HG03439 (cell line): ENCODE measurements around the gene PDE4D.

Source experiments
- ATAC-seq: cut with Tn5 transposase; IDR thresholded peaks from one replicate; pipeline ENCODE4 v1.9.1; 2021; ENCODE audit warnings: mild to moderate bottlenecking, moderate library complexity; ENCODE audit not compliant: unreplicated experiment

PDE4D gene

DNA sequence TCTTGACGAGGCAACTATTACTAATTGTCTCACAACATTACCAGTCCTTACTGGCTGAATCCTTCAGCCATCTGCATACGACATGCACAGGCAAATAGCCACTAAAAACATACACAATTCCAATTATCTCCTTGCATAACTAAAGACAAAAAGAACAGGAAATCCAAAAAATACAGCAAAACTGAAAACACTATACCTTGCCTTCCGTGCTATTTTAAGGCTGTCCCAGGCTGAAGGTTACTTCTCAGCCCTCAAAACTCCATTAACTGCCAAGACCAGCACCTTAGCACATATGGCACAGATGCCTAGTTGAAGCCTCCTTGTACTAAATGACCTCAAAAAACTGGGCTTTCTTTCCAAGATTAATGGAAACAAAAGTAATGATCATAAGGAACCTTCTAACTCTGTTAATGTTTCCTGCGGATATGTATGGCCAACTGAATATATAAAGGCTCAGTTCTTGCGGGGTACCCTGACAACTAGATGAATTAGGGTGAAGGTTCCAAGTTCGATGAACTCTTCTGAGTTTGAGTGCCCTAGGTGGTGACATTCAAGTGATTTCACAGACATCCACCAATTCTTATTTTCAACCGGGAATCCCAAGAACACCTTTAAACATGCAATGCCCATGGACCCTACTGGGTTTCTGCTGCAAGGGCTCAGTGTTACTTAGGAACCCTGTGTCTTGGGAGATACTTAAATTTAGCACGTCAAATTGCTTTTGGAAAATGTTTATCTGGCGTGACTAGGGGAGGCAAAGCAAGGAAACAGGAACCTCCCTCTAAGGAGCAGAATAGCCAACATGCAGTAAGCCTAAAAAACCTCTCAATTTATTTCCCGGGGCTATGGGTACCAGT is 855.4 kb downstream of the PDE4D start:
- no peak for ATAC-seq

DNA sequence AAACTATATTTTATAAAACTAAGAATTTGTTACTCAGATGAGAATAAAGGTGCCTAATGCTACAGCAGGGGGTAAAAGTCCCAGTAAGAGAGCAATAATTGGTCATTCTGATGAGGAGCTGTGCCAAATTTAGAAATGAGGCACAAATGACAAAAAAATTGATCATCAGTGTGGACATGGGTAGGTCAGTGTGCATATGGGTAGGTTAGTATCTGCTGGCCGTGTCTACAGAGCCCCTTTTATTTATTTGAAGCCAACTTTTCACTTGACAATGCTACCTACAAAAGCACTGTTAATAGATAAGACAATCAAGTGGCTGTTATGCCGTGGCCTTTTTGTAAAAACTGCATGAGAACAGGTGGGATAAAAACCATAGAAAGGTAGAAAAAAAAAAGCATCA is 856.1 kb downstream of the PDE4D start:
- ATAC-seq: no peak

DNA sequence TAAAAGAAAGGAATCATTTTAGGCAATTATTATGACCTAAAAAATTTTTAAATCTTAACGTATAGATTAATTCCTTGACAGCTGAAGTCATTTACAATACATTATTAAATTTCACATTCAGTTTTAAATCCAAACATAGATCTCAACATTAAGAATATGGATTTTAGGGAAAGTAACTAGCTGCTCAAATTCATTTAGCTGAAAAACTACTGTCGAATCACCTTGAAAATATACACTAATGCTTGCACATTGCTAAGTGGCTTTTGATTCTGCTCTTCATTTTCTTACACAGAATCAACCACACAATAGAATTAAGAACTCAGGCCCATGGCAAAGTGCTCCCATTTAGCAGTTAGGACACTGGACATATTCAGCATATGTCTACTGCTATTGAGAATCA is 856.5 kb downstream of the PDE4D start:
- no peak for ATAC-seq

DNA sequence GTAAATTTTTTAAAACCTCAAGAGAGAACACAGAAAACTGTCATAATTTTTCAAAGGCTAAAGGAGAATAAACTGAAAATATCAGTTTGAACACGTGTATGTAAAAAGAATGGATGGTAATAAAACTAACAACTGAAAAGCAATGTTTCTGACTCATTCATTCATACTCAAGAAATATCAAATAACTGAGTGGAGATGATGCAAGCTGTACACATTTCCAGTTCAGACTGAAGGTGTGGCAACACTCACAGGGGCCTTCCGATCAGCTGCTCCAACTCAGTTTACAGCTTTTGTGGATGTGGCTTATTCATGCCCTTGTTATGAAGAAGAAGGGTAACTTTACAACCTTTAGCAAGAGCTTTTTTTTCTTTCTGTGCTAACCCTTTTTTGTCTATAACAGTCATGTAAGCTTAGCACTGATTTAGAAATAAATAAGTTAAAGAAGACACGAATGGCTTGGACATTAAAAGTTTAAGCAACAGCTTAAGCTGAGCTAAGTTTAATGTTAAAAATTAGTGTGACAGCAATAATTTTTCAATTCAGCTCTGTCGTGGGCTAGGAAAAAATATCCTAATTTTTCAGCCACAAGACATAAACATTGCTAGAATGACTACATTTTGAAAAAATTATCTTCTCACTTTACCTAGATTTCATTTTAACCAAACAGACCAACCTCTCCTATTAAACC is 857.1 kb downstream of the PDE4D start:
- no peak for ATAC-seq

DNA sequence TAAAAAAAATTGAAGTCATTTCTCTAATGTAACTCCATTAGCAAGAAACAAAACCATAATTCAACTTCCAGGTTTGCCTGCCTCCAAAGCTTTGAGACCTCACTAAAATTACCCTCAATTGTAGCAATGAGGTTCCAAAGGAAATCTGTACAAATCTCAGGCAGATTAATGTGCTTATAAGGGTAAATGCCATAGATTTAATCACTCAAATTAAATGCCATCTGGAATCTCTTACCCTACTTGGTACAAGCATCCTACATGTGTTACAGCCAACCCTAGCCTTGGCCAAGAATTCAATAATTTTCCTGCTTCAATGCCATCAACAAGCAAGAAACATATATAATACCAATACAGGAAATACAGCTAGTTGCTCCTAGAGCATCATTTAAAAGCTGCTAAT is 857.8 kb downstream of the PDE4D start:
- no peak for ATAC-seq

DNA sequence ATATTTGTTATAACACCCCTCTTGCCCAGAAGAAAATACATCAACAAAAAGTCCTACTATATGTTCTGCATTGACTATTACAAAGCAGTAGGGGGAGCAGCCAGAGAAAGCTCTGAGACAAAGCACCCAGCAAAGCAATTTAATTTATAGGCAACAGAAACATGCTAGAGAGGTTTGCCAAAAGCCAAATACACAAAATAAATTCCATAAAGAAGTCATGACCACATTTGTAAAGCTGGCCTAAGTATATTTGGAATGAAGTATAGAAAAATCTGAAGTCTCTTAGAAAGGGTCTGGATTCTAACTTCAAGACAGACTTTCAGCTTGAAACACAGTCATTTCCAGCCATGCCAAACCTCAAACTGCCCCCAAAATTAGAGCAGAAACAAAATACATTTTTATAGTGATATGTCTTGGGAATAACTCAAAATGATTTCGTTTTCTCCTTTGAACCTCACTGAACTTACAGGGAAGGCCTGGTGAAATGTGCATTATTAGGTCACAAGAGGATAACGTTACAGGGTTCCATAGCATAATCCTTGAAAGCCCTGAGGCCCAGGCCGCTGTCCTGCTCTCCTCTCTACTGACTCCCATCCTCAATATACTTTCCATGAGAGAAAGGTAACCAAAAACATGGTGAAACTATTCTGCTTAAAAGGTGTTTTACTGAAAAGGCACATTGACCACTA is 858.9 kb downstream of the PDE4D start:
- peak; percentile 49 for ATAC-seq

DNA sequence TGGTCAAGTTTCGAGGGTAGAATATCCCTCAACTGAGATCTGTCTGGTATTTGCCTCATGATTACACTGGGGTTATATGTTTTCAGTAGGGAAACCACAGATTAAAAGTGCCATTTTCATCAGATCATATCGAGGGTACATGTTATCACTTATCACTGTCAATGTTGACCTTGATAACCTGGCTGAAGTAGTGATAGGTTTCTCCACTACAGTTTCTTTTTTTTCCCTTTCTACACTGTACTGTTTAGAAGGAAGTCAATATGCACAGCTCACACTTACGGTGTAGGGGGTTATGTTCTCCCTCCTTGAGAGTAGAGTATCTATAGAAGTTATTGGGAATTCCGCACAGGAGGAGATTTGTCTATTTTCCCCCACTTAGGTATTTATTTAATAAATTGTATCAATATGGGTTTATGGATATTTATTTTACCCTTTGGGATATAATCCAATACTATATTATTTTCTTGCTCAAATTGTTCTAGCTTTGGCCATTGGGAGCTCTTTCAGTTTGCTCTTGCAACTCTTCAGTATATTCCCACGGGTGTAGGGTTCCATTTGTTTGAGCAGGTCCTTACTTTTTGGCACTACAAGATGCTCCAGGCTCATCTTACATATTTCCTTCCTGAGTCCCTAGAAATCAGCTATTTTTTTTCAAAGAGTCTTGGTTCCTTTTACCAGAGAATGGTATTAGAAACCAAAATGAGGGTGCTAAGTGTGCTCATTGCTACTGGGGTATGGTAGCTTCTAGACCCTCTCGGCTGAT is 866.2 kb downstream of the PDE4D start:
- ATAC-seq: no peak

DNA sequence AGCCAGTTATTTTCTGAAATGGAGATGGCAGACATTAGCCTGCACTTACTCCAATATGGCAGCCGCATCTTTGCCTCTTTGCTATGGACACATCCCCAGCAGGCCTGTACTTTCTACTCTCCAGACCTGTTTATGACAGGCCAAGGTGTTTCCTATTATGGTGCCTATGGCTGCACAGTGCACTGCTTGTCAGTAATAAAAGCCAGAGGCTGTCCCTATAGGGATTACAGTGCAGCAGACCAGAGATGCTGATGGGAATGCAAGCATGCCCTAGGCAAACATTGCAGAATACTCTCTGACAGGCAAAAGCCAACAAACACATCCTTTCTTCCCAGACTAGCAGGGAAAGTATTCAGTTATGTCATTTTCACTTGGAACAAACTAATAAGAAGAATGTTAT is 867.8 kb downstream of the PDE4D start:
- no peak for ATAC-seq

DNA sequence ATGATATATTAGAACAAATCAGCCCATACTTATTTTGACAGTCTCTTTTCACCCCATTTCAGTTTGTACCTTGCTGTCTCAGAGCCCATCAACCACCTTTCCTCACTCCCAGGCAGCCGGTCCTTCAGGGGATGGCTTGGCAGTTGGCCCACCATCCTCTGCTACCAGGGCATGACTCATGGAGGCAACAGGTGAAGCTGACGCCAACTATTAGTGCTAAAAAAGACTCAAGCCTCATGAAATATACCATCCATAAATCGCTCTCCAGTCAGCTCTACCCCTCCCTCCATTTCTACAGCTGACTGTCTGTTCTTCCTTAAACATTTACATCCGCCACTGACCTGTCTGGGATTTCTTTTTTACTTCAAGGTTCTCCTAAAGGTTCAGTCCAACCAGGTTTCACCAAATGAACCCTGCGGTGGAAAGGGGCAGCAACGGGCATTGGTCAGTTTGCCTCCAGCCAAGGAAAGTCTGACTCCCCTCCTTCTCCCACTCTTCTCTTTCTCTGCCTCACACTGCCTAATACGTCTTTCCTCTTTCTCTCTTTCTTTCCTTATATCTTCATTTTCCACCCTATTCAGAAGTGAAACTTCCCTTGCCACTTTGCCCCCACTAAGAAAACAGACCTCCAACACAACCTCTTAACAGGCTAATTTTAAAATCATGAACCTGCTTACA is 871.5 kb downstream of the PDE4D start:
- ATAC-seq: no peak

DNA sequence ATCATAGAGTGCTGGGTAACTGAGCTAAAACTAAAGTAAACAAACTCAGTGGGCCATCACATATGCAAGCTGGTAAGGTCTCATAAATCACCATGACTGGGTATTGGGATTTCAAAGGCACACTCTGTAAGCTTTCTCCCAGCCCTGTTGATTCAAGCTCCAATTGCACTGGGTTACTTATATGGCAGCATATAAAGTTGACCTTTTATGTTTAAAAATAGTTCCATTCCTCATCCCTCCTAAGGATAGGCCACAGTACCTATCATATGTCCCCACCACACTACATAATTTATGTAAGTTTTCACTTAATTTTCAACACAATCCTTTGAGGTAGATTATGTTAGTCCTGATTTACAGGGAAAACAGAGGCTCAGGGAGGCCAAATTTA is 872.2 kb downstream of the PDE4D start:
- no peak for ATAC-seq

DNA sequence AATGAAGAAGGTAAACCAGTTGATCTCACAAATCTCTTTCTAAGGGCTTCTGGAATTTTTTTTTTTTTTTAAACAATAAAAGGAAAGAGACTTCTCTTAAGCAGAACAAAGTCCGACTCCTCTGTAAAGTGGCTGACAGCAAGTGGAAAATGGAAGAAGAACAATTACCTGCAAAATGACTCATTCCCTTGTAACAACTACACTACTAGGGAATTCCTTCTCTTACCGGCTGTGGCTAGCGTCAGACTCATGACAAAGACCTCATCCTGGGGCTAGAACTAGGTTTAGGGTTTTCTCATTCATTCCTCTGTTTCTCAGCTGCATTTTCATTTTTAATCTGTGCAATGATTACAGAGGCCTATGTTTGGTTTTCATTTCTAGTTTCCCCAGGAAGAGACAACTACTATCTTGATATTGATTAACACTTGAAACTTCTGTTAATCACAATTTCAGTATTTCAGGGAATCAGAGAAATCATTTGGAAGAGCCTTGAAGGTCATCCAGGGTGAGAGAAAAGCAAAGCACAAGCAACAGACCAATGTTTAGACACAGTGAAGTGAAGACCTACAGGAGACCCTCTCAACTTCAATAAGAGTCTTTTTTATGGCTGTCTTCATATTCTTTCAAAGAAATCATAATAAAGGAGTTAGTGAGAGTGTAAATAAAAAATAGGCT is 872.8 kb downstream of the PDE4D start:
- ATAC-seq: no peak

DNA sequence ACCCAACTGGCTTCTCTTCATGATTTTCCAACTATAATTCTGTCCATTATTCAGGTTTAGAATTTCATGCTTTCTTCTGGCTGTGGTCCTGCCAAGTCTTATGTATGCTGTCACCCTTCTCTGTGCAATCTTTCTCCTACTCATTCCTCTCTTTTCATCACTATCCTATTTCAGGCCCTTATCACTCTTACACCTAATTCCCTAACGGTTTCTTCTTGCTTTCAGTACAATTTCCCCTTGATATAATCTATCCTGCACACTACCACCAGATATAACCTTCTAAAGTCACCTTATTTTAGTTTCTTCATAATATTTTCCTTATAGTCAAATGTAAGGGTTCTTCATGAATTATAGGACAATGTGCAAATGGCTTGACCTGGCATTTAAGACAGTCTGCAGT is 874.4 kb downstream of the PDE4D start:
- no peak for ATAC-seq

DNA sequence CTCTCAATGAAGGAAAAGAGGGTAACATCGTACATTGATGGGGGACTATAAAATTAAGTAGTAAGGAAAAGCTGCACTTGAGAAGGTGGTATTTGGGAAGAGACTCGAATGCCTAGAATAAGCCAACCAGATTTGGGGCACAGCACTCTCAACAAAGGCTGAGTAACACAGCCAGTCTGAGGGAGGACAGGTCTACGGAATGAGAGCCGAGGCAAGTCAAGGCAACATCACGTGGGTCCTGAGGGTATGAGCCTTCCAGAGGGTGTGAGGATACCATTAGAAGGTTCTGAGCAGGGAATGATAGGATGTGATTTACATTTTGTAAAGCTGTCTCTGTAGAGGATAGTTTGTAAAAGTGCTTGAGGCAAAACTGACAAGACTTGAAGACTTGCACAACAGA is 876.6 kb downstream of the PDE4D start:
- no peak for ATAC-seq

DNA sequence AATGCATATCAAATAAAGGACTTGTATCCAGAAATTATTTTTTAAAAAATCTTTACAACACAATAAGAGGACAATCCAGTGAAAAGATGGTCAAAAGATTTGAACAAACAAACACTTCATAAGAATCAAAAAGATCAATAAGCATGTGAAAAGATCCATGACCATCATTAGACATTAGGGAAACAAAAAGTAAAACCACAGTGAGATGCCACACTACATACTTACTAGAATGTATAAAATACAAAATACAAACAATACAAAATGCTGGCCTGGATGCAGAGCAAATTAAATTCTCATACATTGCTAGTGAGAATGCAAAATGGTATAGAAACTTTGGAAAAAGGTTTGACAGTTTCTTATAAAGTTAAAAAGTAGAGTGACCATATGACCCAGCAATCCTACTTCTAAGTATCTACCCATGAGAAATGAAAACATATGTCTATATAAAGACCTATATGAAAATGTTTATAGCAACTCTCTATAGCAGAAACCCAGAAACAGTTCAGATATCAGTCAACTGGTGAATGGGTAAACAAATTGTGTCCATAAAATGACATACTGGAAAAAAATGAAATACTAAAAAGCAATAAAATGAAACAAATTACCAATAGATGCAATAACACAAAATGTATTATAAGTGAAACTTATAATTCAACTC is 884.6 kb downstream of the PDE4D start:
- peak; percentile 66 for ATAC-seq

DNA sequence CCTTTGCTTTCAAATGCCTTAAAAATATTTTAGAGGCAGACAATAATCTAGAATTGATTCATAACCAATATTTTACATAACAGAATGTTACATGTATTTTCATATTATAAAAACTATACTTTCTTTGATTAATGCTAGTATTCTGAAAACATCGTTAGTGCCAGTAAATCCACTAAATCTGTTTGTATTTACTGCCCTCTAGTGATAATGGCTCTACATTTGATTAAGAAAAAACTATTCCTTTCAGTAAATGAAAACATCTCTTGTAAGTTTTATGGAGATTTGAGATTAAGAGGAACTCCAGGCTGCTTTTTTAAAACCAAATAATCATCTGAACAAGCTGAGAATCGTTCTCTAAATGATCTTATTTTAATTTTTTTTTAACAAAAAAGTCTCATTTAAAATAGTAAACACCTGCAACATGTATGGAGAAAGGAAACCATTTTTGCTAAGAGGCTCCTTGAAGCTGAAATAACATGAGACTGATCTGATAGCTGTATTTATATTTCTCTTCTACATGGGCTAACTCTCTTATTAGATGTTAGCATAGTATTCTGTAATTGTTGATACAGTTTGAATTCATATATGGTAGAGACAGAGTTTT is 886.0 kb downstream of the PDE4D start:
- ATAC-seq: no peak

DNA sequence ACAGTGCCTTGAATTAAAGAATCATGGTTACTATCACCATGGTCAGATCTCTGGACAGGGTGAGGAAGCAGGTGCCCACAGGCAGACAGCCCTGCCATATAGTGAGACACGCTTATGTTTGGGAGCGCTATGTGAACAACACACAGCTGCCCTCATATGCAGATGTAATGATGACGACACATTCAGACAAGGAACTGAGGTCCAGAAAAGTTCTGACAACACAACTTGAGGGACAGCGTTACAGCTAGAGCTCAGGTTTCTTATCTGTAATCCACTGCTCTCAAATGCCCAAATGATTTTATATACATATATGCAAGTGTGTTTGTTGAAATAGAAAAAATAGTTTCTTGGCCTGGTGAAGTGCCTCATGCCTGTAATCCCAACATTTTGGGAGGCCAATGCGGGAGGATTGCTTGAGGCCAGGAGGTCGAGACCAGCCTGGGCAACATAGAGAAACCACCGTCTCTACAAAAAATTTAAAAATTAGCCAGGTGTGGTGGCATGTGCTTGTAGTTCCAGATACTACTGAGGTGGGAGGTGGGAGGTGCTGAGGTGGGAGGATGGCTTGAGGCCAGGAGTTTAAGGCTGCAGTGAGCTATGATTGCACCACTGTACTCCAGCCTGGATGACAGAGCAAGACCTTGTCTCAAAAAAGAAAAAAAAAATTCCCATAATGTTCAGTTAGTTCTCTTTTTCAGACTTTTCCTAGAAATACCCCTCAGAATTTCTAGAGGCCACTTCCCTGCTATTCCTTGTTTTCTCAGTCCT is 887.4 kb downstream of the PDE4D start:
- no peak for ATAC-seq

DNA sequence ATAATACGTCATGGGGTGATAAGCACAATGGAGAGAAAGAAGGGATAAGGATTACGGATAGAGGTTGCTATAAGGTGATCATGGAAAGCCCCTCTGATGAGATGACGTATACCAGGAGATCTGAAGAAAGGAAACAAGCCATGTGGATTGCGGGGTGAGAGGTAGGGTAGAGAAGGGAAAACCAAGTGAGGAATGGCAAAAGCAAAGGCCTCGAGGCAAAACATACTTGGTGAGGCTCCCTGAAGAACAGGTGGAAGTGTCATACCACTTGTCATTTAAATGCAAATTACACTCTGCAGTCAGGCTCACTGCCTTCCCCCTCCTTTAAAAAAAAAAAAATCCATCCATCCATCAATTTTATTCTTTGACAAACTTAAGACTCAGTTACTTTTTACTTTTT is 889.9 kb downstream of the PDE4D start:
- no peak for ATAC-seq

DNA sequence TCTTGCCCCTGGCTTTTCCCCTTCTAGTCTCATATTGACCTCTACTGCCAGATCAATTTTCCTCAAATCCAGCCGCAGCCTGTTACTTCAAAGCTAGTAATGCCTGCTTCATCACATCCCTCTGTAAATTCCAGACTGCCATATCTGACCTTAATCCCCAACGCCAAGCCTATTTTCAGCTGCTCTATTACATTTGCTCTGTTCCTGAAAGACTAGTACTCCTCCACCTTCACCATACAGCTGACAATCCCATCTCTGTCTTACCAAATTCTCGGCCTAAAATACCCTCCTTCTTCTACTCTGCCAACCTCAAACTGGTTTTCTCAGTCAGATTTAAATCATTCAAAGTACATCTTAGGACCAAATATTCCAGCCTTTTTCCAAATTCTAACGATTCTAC is 890.4 kb downstream of the PDE4D start:
- no peak for ATAC-seq
